Activated CD4-positive, alpha-beta T cell treated with anti-CD3 and anti-CD28 coated beads for 36 hours (primary cell): ENCODE data around the gene PLEKHA1. TPM values are rescaled to one million over a fixed set of nuclear protein-coding genes. Genes with fewer than 3 reads are reported as not detected.

Experiments
- ATAC-seq: fragments of 200-7000 bp; cut with Tn5 transposase; one replicate; pipeline ENCODE4 v1.10.0; 2021; ENCODE audit warnings: mild to moderate bottlenecking, moderate library complexity
- CTCF ChIA-PET: fragments of 350-600 bp; sonication (Branson Sonifier 250); formaldehyde crosslinking; loops from one replicate; lab custom pipeline; 2021; ENCODE audit warnings: antibody characterized with exemption; lab: Charles Lee
- POLR2A ChIA-PET: fragments of 350-600 bp; sonication (Branson Sonifier 250); formaldehyde crosslinking; loops from one replicate; lab custom pipeline; 2021; ENCODE audit warnings: antibody characterized with exemption, inconsistent platforms; lab: Charles Lee
- DNase-seq: peaks from one replicate; pipeline ENCODE4 v3.0.0-alpha.2; 2020
- H3K27ac Mint-ChIP-seq: one replicate; pipeline ENCODE4 v1.8.0; 2021; ENCODE audit warnings: mixed read lengths
- H3K27me3 Mint-ChIP-seq: one replicate; pipeline ENCODE4 v1.8.0; 2021; ENCODE audit warnings: mixed read lengths
- H3K36me3 Mint-ChIP-seq: one replicate; pipeline ENCODE4 v1.8.0; 2021; ENCODE audit warnings: low read depth, mixed read lengths
- H3K4me1 Mint-ChIP-seq: one replicate; pipeline ENCODE4 v1.8.0; 2021; ENCODE audit warnings: mixed read lengths
- H3K4me3 Mint-ChIP-seq: one replicate; pipeline ENCODE4 v1.8.0; 2021; ENCODE audit warnings: mild to moderate bottlenecking, moderate library complexity, mixed read lengths
- H3K9me3 Mint-ChIP-seq: one replicate; pipeline ENCODE4 v1.8.0; 2021; ENCODE audit warnings: low read depth, mixed read lengths
- intact Hi-C, 2 experiments: fragments of 100-400 bp; cut with DNase I in 1 of 2; cut with micrococcal nuclease in 1 of 2; formaldehyde crosslinking; loops; one replicate each; pipeline versions ENCODE4 v1.14.2 to v1.15.1; 2022 to 2024; cut with DNase I, micrococcal nuclease
- total RNA-seq, 2 experiments: library from RNA; stranded (reverse); gene quantifications; one replicate each; pipeline ENCODE4 v1.2.3, GENCODE V29; 2021

PLEKHA1 gene
- total RNA-seq, 2 experiments from 2014 or later: 7.7 to 11.7 TPM

- Mint-ChIP-seq H3K4me3 (no peak overlapping the region), H3K36me3 (no peaks in the 10 kb centered on the region), H3K4me1 (peaks cover 10% of the 10 kb centered on the region), H3K9me3 (no peaks in the 10 kb centered on the region), H3K27me3 (peaks cover 29% of the 10 kb centered on the region), H3K27ac (no peak overlapping the region)
- ChIA-PET CTCF (no interaction called here), POLR2A (no interaction called here)
- ATAC-seq (no peak), DNase-seq (no peak)
- intact Hi-C loops: no loop called here
Measured at GRCh38 chr10:122471531-122472177, 97.1 kb downstream of the PLEKHA1 start.

GRCh38 chr10:122473116-122473515, 98.6 kb downstream of the PLEKHA1 start:
- CTCF ChIA-PET: interaction anchor here (0.9 kb wide), 1 partner anchor 74 kb away, joined by 4 read pairs; no protein-coding TSS in a partner anchor
- POLR2A ChIA-PET: interaction anchor here (0.6 kb wide), 1 partner anchor 45 kb away, joined by 5 read pairs; no protein-coding TSS in a partner anchor
- ATAC-seq: no peak
- Mint-ChIP-seq H3K36me3 (no peaks in the 10 kb centered on the region), H3K27ac (no peak overlapping the region), H3K4me1 (peaks cover 10% of the 10 kb centered on the region), H3K9me3 (no peaks in the 10 kb centered on the region), H3K4me3 (no peak overlapping the region), H3K27me3 (peaks cover 24% of the 10 kb centered on the region)
- no peak for DNase-seq
- intact Hi-C loops: no loop called here

GRCh38 chr10:122474131-122474818, 99.8 kb downstream of the PLEKHA1 start:
- ATAC-seq (no peak), DNase-seq (no peak)
- no peaks in the 10 kb centered on the region for H3K9me3 Mint-ChIP-seq
- H3K4me3 Mint-ChIP-seq: no peak overlapping the region
- no peak overlapping the region for H3K27ac Mint-ChIP-seq
- H3K36me3 Mint-ChIP-seq: no peaks in the 10 kb centered on the region
- ChIA-PET CTCF (interaction anchor here (0.6 kb wide), 1 partner anchor 15 kb away, joined by 3 read pairs; no protein-coding TSS in a partner anchor), POLR2A (no interaction called here)
- H3K4me1 Mint-ChIP-seq: peaks cover 10% of the 10 kb centered on the region
- peaks cover 19% of the 10 kb centered on the region for H3K27me3 Mint-ChIP-seq
- intact Hi-C loops: no loop called here

GRCh38 chr10:122475100-122475499, 100.6 kb downstream of the PLEKHA1 start:
- H3K4me1 Mint-ChIP-seq: peaks cover 10% of the 10 kb centered on the region
- no peak overlapping the region for H3K4me3 Mint-ChIP-seq
- CTCF ChIA-PET: interaction anchor here (0.6 kb wide), 1 partner anchor 14 kb away, joined by 3 read pairs; no protein-coding TSS in a partner anchor
- intact Hi-C loops: no loop called here
- no peak for ATAC-seq
- POLR2A ChIA-PET: no interaction called here
- peaks cover 20% of the 10 kb centered on the region for H3K27me3 Mint-ChIP-seq
- no peak for DNase-seq
- no peaks in the 10 kb centered on the region for H3K36me3 Mint-ChIP-seq
- H3K9me3 Mint-ChIP-seq: no peaks in the 10 kb centered on the region
- no peak overlapping the region for H3K27ac Mint-ChIP-seq

GRCh38 chr10:122475591-122476332, 101.3 kb downstream of the PLEKHA1 start:
- ChIA-PET CTCF (no interaction called here), POLR2A (no interaction called here)
- intact Hi-C loops: no loop called here
- Mint-ChIP-seq H3K27me3 (peaks cover 19% of the 10 kb centered on the region), H3K9me3 (no peaks in the 10 kb centered on the region), H3K27ac (no peak overlapping the region), H3K4me3 (no peak overlapping the region), H3K36me3 (no peaks in the 10 kb centered on the region), H3K4me1 (peaks cover 10% of the 10 kb centered on the region)
- ATAC-seq (no peak), DNase-seq (no peak)

GRCh38 chr10:122476333-122476695, 101.8 kb downstream of the PLEKHA1 start:
- Mint-ChIP-seq H3K9me3 (no peaks in the 10 kb centered on the region), H3K27me3 (peaks cover 14% of the 10 kb centered on the region), H3K4me1 (peaks cover 10% of the 10 kb centered on the region), H3K36me3 (no peaks in the 10 kb centered on the region), H3K27ac (no peak overlapping the region), H3K4me3 (no peak overlapping the region)
- ATAC-seq: no peak
- POLR2A ChIA-PET: no interaction called here
- intact Hi-C loops: no loop called here
- DNase-seq: no peak
- CTCF ChIA-PET: no interaction called here

GRCh38 chr10:122477436-122477835, 102.9 kb downstream of the PLEKHA1 start:
- no peak overlapping the region for H3K27ac Mint-ChIP-seq
- intact Hi-C loops: no loop called here
- CTCF ChIA-PET: interaction anchor here (0.6 kb wide), 1 partner anchor 878 kb away, joined by 5 read pairs; no protein-coding TSS in a partner anchor
- DNase-seq: no peak
- ATAC-seq: no peak
- no peak overlapping the region for H3K4me3 Mint-ChIP-seq
- H3K27me3 Mint-ChIP-seq: peaks cover 10% of the 10 kb centered on the region
- POLR2A ChIA-PET: interaction anchor here (0.6 kb wide), 1 partner anchor 81 kb away, joined by 5 read pairs; no protein-coding TSS in a partner anchor
- H3K4me1 Mint-ChIP-seq: peaks cover 10% of the 10 kb centered on the region
- no peaks in the 10 kb centered on the region for H3K36me3 Mint-ChIP-seq
- peaks cover 5% of the 10 kb centered on the region for H3K9me3 Mint-ChIP-seq

- Mint-ChIP-seq H3K4me1 (peaks cover 9% of the 10 kb centered on the region), H3K4me3 (no peak overlapping the region), H3K27me3 (peaks cover 10% of the 10 kb centered on the region), H3K27ac (no peak overlapping the region), H3K36me3 (no peaks in the 10 kb centered on the region), H3K9me3 (peaks cover 5% of the 10 kb centered on the region)
- POLR2A ChIA-PET: no interaction called here
- CTCF ChIA-PET: interaction anchor here (1.5 kb wide), 1 partner anchor 11 kb away, joined by 5 read pairs; no protein-coding TSS in a partner anchor
- ATAC-seq: no peak
- intact Hi-C loops: no loop called here
- DNase-seq: no peak
Measured at GRCh38 chr10:122478971-122479370, 104.5 kb downstream of the PLEKHA1 start.

- ChIA-PET CTCF (no interaction called here), POLR2A (no interaction called here)
- intact Hi-C loops: no loop called here
- H3K27ac Mint-ChIP-seq: no peak overlapping the region
- no peaks in the 10 kb centered on the region for H3K36me3 Mint-ChIP-seq
- H3K9me3 Mint-ChIP-seq: peaks cover 5% of the 10 kb centered on the region
- DNase-seq: no peak
- no peak for ATAC-seq
- no peaks in the 10 kb centered on the region for H3K4me1 Mint-ChIP-seq
- peaks cover 3% of the 10 kb centered on the region for H3K27me3 Mint-ChIP-seq
- no peak overlapping the region for H3K4me3 Mint-ChIP-seq
Measured at GRCh38 chr10:122480146-122480833, 105.8 kb downstream of the PLEKHA1 start.

GRCh38 chr10:122481296-122482056, 107.0 kb downstream of the PLEKHA1 start:
- POLR2A ChIA-PET: no interaction called here
- intact Hi-C loops: no loop called here
- ATAC-seq: no peak

More at GRCh38 chr10:122481296-122482056, 107.0 kb downstream of the PLEKHA1 start:
- no peak overlapping the region for H3K4me3 Mint-ChIP-seq
- H3K36me3 Mint-ChIP-seq: no peaks in the 10 kb centered on the region
- peaks cover 5% of the 10 kb centered on the region for H3K9me3 Mint-ChIP-seq
- H3K4me1 Mint-ChIP-seq: no peaks in the 10 kb centered on the region
- no peak for DNase-seq
- CTCF ChIA-PET: no interaction called here
- peaks cover 3% of the 10 kb centered on the region for H3K27me3 Mint-ChIP-seq
- H3K27ac Mint-ChIP-seq: no peak overlapping the region
